Fibroblast of mammary gland (primary cell): Measurements from ENCODE around the gene FAM222B.
"Not testable (repeated sequence)": the region's sequence is repeated elsewhere in the genome, so short reads cannot be mapped to it uniquely, and the experiment has no call there.

Experiments used
- DNase-seq: peaks from one replicate; pipeline ENCODE4 v3.0.0-alpha.2; 2010; ENCODE audit warnings: low read depth
- H3K4me3 ChIP-seq: 2 replicates; pipeline ENCODE4 v1.5.1; 2011; ENCODE audit warnings: low read depth, mild to moderate bottlenecking, low read length, moderate library complexity; ENCODE audit not compliant: control insufficient read depth
- TF ChIP-seq, protein P1 (sequence below): conservative IDR thresholded peaks from 2 replicates; pipeline ENCODE4 v1.5.1; 2011; ENCODE audit warnings: low read depth, low read length, inconsistent platforms; ENCODE audit not compliant: control insufficient read depth, insufficient read depth

Gene FAM222B

DNA sequence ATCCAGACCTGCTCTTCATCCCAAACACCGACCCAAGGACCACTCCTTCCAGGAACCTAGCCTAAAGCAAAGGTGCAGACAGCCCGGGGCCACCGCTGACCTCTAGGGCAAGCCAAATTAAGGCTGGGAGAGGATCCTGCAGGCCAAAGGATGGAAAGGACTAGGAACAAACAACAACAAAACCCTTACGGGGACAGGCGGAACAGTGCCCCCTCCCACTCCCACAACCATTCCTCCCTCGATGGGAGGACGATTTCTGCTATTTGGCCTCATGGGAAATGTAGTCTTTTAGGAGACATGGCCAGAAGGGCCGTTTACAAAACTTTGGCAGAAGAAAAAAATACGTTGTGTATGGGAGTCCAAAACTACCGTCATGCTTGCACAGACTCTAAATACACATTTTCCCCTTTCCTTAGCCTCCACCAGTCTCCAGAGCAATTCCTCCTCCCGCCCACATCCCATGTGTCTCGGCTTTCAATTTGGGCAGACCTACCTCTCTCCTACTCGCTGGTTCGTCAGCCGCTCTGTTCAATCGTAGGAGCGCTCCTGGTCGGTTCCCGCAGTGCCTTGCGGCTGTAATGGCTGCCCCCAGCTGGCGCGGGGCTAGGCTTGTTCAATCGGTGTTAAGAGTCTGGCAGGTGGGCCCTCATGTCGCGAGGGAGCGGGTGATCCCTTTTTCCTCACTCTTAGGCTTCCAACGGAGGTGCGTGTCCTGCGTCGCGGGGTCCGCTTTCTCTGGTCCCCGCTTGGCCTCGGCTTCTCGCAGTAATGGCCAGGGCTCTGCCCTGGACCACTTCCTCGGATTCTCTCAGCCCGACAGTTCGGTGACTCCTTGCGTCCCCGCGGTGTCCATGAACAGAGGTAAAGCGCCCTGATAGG is 12.1 kb upstream of the FAM222B start, which contains the start of gene ERAL1:
TSS of gene ERAL1 (plus strand) at position 560 of the 879 bp plus-strand sequence. CDS start at position 579, 19 bp downstream.
- peak; percentile 85 for DNase-seq
- peak within 1 kb of the TSS; percentile 96 for H3K4me3 ChIP-seq
- TF ChIP-seq, protein P1, sequence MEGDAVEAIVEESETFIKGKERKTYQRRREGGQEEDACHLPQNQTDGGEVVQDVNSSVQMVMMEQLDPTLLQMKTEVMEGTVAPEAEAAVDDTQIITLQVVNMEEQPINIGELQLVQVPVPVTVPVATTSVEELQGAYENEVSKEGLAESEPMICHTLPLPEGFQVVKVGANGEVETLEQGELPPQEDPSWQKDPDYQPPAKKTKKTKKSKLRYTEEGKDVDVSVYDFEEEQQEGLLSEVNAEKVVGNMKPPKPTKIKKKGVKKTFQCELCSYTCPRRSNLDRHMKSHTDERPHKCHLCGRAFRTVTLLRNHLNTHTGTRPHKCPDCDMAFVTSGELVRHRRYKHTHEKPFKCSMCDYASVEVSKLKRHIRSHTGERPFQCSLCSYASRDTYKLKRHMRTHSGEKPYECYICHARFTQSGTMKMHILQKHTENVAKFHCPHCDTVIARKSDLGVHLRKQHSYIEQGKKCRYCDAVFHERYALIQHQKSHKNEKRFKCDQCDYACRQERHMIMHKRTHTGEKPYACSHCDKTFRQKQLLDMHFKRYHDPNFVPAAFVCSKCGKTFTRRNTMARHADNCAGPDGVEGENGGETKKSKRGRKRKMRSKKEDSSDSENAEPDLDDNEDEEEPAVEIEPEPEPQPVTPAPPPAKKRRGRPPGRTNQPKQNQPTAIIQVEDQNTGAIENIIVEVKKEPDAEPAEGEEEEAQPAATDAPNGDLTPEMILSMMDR = no peak

DNA sequence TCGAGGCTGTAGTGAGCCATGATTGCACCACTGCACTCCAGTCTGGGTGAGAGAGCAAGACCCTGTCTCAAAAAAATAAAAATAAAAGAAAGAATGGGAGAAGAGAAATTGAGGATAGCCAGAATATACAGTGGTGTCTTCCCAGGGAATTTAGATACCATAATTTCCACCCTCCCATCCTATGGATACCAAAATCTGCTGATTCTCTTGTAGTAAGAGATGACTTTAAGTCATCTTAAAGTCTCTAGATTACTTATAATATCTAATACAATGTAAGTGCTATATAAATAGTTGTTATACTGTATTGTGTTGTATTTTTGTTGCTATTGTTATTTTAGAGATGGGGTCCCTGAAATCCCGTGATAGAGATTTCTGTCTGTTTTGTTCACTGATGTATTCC is 10.7 kb upstream of the FAM222B start:
- TF ChIP-seq, protein P1 = no peak
- H3K4me3 ChIP-seq = no peak overlapping the region
- DNase-seq = no peak

DNA sequence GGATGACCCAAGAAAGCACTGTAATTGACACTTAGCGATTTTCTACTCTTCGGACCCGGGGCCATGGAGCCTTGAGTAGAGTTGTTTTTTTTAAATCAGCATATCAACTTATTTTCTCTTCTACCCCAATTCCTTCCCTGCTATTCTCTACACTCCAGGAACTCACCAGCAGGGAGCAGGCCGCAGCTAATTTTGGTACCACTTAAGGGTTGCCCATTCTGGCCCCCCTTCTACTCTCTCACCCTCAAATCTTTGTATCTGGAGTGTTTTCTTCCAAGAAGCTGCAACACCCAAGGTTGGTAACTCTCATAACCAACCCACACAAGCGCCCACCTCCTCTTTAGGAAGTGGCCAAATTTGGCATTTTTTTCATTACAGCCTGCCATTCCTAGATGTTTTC is 6.7 kb upstream of the FAM222B start:
- TF ChIP-seq, protein P1 = no peak
- DNase-seq = peak; percentile 8
- no peak overlapping the region for H3K4me3 ChIP-seq

DNA sequence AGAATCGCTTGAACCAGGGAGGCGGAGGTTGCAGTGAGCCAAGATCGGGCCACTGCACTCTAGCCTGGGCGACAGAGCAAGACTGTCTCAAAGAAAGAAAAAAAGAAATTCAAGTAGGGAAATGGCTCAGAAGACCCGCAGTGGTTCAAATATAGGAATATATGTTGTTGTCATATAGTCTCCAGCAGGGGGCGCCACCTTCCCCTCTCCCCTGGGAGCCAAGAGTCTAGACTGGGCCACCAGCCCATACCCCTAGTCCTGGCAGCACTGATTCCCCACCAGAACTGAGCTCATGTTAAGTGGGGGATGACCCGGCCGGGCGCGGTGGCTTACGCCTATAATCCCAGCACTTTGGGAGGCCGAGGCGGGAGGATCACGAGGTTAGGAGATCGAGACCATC is 6.1 kb upstream of the FAM222B start:
- peak; percentile 22 for DNase-seq
- TF ChIP-seq, protein P1 = peak; percentile 33

DNA sequence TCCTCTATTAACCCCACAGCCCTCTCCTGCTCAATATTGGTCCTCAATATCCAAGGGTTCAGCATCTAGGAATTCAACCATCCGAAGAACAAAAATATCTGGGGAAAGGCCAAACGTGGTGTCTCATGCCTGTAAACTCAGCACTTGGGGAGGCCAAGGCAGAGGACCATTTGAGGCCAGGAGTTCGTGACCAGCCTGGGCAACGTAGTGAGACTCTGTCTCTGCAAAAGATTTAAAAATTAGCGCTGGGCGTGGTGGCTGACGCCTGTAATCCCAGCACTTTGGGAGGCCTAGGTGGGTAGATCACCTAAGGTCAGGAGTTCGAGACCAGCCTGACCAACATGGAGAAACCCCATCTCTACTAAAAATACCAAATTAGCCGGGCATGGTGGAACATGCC is 4.1 kb upstream of the FAM222B start:
- DNase-seq, H3K4me3 ChIP-seq: not testable (repeated sequence)

More for the DNA sequence above, 6.1 kb upstream of the FAM222B start:
- H3K4me3 ChIP-seq = not testable (repeated sequence)

DNA sequence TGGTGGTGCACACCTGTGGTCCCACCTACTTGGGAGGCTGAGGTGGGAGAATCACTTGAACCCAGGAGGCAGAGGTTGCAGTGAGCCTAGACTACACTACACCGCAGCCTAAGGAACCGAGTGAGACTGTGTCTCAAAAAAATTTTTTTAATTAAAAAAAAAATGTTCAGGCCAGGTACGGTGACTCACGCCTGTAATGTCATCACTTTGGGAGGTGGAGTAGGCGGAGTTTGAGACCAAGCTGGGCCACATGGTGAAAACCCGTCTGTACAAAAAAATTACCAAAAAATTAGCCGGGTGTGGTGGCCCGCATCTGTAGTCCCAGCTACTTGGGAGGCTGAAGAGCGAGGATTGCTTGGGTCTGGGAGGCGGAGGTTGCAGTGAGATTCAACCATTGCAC is 3.6 kb upstream of the FAM222B start:
- DNase-seq = no peak
- H3K4me3 ChIP-seq = no peak overlapping the region
- TF ChIP-seq, protein P1 = no peak

DNA sequence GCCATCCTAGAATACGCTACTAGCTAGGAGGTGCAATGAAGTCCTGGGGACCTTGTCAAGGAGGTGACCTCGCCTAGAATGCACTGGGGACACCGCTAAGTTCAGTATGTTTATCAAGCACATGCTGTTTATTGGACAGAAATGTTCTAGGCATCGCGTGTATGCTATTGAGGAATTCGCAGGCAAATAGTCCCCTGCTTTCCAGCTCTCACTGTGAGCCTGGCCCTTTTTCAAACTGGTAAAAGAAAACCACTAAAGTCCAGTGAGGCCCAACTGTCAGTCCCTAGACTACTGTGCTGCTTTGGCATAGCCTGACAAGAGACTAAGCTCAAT is 1.2 kb upstream of the FAM222B start:
- TF ChIP-seq, protein P1 = no peak
- H3K4me3 ChIP-seq = no peak overlapping the region
- no peak for DNase-seq
